HEK293T (cell line): ENCODE data around the gene GSTM3.
"Not testable (repeated sequence)": the region's sequence is repeated elsewhere in the genome, so short reads cannot be mapped to it uniquely, and the experiment has no call there.

Experiments
- BHLHE40 ChIP-seq: fragments of 450-650 bp; IDR thresholded peaks from 2 replicates; pipeline ENCODE4 v1.6.1; 2016; ENCODE audit warnings: mild to moderate bottlenecking, moderate library complexity, borderline replicate concordance
- ELF4 ChIP-seq: fragments of 450-650 bp; IDR thresholded peaks from 2 replicates; pipeline ENCODE4 v1.6.1; 2017; ENCODE audit warnings: antibody characterized with exemption
- FOXA1 ChIP-seq: fragments of 450-650 bp; IDR thresholded peaks from 2 replicates; pipeline ENCODE4 v1.6.1; 2016; ENCODE audit warnings: mild to moderate bottlenecking
- LEF1 ChIP-seq: fragments of 450-650 bp; IDR thresholded peaks from 2 replicates; pipeline ENCODE4 v1.6.1; 2017; ENCODE audit warnings: mild to moderate bottlenecking, borderline replicate concordance
- SP1 ChIP-seq: fragments of 450-650 bp; IDR thresholded peaks from 2 replicates; pipeline ENCODE4 v1.6.1; 2017
- SUZ12 ChIP-seq: fragments of 450-650 bp; IDR thresholded peaks from 2 replicates; pipeline ENCODE4 v1.6.1; 2016; ENCODE audit warnings: mild to moderate bottlenecking
- TARDBP ChIP-seq: fragments of 450-650 bp; IDR thresholded peaks from 2 replicates; pipeline ENCODE4 v1.6.1; 2016

GRCh38 chr1:109702940-109703339 is 37.9 kb downstream of the GSTM3 start:
- not testable (repeated sequence) for TF ChIP-seq ELF4, SP1, BHLHE40, SUZ12, FOXA1, LEF1, TARDBP
